ENCODE results near the gene PLEKHA4.

Gene PLEKHA4

GRCh38 chr19:48812094-48812929 lies 56.1 kb downstream of the PLEKHA4 start:
- DNase-seq (ENCODE audit: low read depth, low spot score), result no peak
- H3K9me3 ChIP-seq (ENCODE audit: control insufficient read depth, insufficient read depth, low read length), result no peaks in the 10 kb centered on the region
- H3K4me3 ChIP-seq (ENCODE audit: low read length), result no peak overlapping the region; the same call in 1 of the 2 replicates
- WGBS (ENCODE audit: insufficient coverage, insufficient read length), result no CpG with 5 or more reads among the region's 39 CpGs
- no peaks in the 10 kb centered on the region for H3K36me3 ChIP-seq (ENCODE audit: control insufficient read depth, insufficient read depth, low read length)
- H3K4me1 ChIP-seq (ENCODE audit: control insufficient read depth, insufficient read depth, low read length), result peaks cover 5% of the 10 kb centered on the region; the same call in 1 of the 2 replicates
- H3K27ac ChIP-seq (ENCODE audit: low read length), result no peak overlapping the region
- peaks cover 2% of the 10 kb centered on the region; the same call in 1 of the 2 replicates for H3K27me3 ChIP-seq (ENCODE audit: control insufficient read depth, insufficient read depth, low read length)

GRCh38 chr19:48810151-48810550 lies 58.3 kb downstream of the PLEKHA4 start:
- peak overlapping the region; percentile 37; the same call in 1 of the 2 replicates for H3K4me3 ChIP-seq (ENCODE audit: low read length)
- no peaks in the 10 kb centered on the region for H3K36me3 ChIP-seq (ENCODE audit: control insufficient read depth, insufficient read depth, low read length)
- DNase-seq (ENCODE audit: low read depth, low spot score), result no peak
- no peak overlapping the region for H3K27ac ChIP-seq (ENCODE audit: low read length)
- H3K9me3 ChIP-seq (ENCODE audit: control insufficient read depth, insufficient read depth, low read length), result no peaks in the 10 kb centered on the region
- peaks cover 2% of the 10 kb centered on the region; the same call in 1 of the 2 replicates for H3K27me3 ChIP-seq (ENCODE audit: control insufficient read depth, insufficient read depth, low read length)
- H3K4me1 ChIP-seq (ENCODE audit: control insufficient read depth, insufficient read depth, low read length), result peaks cover 12% of the 10 kb centered on the region
- WGBS (ENCODE audit: insufficient coverage, insufficient read length), result no CpG with 5 or more reads among the region's 7 CpGs

GRCh38 chr19:48807590-48808308 lies 60.7 kb downstream of the PLEKHA4 start:
- WGBS (ENCODE audit: insufficient coverage, insufficient read length), result no CpG with 5 or more reads among the region's 13 CpGs
- H3K36me3 ChIP-seq (ENCODE audit: control insufficient read depth, insufficient read depth, low read length), result no peaks in the 10 kb centered on the region
- H3K9me3 ChIP-seq (ENCODE audit: control insufficient read depth, insufficient read depth, low read length), result no peaks in the 10 kb centered on the region
- H3K4me1 ChIP-seq (ENCODE audit: control insufficient read depth, insufficient read depth, low read length), result peaks cover 11% of the 10 kb centered on the region
- H3K27me3 ChIP-seq (ENCODE audit: control insufficient read depth, insufficient read depth, low read length), result peaks cover 2% of the 10 kb centered on the region; the same call in 1 of the 2 replicates
- no peak overlapping the region for H3K27ac ChIP-seq (ENCODE audit: low read length)
- DNase-seq (ENCODE audit: low read depth, low spot score), result no peak
- no peak overlapping the region for H3K4me3 ChIP-seq (ENCODE audit: low read length)

GRCh38 chr19:48806818-48807589 lies 61.4 kb downstream of the PLEKHA4 start:
- Histone ChIP-seq H3K27me3 (ENCODE audit: control insufficient read depth, insufficient read depth, low read length) (peaks cover 2% of the 10 kb centered on the region; the same call in 1 of the 2 replicates), H3K27ac (ENCODE audit: low read length) (no peak overlapping the region), H3K4me1 (ENCODE audit: control insufficient read depth, insufficient read depth, low read length) (peaks cover 11% of the 10 kb centered on the region), H3K36me3 (ENCODE audit: control insufficient read depth, insufficient read depth, low read length) (no peaks in the 10 kb centered on the region), H3K4me3 (ENCODE audit: low read length) (no peak overlapping the region), H3K9me3 (ENCODE audit: control insufficient read depth, insufficient read depth, low read length) (no peaks in the 10 kb centered on the region)
- DNase-seq (ENCODE audit: low read depth, low spot score), result no peak
- WGBS (ENCODE audit: insufficient coverage, insufficient read length), result no CpG with 5 or more reads among the region's 17 CpGs

GRCh38 chr19:48806518-48806817 lies 61.9 kb downstream of the PLEKHA4 start:
- peaks cover 2% of the 10 kb centered on the region; the same call in 1 of the 2 replicates for H3K27me3 ChIP-seq (ENCODE audit: control insufficient read depth, insufficient read depth, low read length)
- H3K36me3 ChIP-seq (ENCODE audit: control insufficient read depth, insufficient read depth, low read length), result no peaks in the 10 kb centered on the region
- no peak overlapping the region for H3K4me3 ChIP-seq (ENCODE audit: low read length)
- no CpG with 5 or more reads among the region's 5 CpGs for WGBS (ENCODE audit: insufficient coverage, insufficient read length)
- DNase-seq (ENCODE audit: low read depth, low spot score), result no peak
- H3K27ac ChIP-seq (ENCODE audit: low read length), result no peak overlapping the region
- peaks cover 11% of the 10 kb centered on the region for H3K4me1 ChIP-seq (ENCODE audit: control insufficient read depth, insufficient read depth, low read length)
- H3K9me3 ChIP-seq (ENCODE audit: control insufficient read depth, insufficient read depth, low read length), result no peaks in the 10 kb centered on the region

GRCh38 chr19:48805452-48805851 lies 63.0 kb downstream of the PLEKHA4 start:
- no peaks in the 10 kb centered on the region for H3K36me3 ChIP-seq (ENCODE audit: control insufficient read depth, insufficient read depth, low read length)
- H3K4me3 ChIP-seq (ENCODE audit: low read length), result no peak overlapping the region
- no CpG with 5 or more reads among the region's 15 CpGs for WGBS (ENCODE audit: insufficient coverage, insufficient read length)
- no peak for DNase-seq (ENCODE audit: low read depth, low spot score)
- no peaks in the 10 kb centered on the region for H3K9me3 ChIP-seq (ENCODE audit: control insufficient read depth, insufficient read depth, low read length)
- no peak overlapping the region for H3K27ac ChIP-seq (ENCODE audit: low read length)
- H3K27me3 ChIP-seq (ENCODE audit: control insufficient read depth, insufficient read depth, low read length), result peaks cover 2% of the 10 kb centered on the region; the same call in 1 of the 2 replicates
- peaks cover 11% of the 10 kb centered on the region for H3K4me1 ChIP-seq (ENCODE audit: control insufficient read depth, insufficient read depth, low read length)

GRCh38 chr19:48804496-48804895 lies 63.9 kb downstream of the PLEKHA4 start:
- no CpG with 5 or more reads among the region's 8 CpGs for WGBS (ENCODE audit: insufficient coverage, insufficient read length)
- DNase-seq (ENCODE audit: low read depth, low spot score), result no peak

GRCh38 chr19:48802623-48803022 lies 65.8 kb downstream of the PLEKHA4 start:
- Histone ChIP-seq H3K27ac (ENCODE audit: low read length) (no peak overlapping the region), H3K36me3 (ENCODE audit: control insufficient read depth, insufficient read depth, low read length) (no peaks in the 10 kb centered on the region), H3K27me3 (ENCODE audit: control insufficient read depth, insufficient read depth, low read length) (no peaks in the 10 kb centered on the region), H3K4me1 (ENCODE audit: control insufficient read depth, insufficient read depth, low read length) (peaks cover 12% of the 10 kb centered on the region), H3K4me3 (ENCODE audit: low read length) (no peak overlapping the region), H3K9me3 (ENCODE audit: control insufficient read depth, insufficient read depth, low read length) (no peaks in the 10 kb centered on the region)
- DNase-seq (ENCODE audit: low read depth, low spot score), result no peak
- no CpG with 5 or more reads among the region's 2 CpGs for WGBS (ENCODE audit: insufficient coverage, insufficient read length)

More at GRCh38 chr19:48804496-48804895, 63.9 kb downstream of the PLEKHA4 start:
- Histone ChIP-seq H3K36me3 (ENCODE audit: control insufficient read depth, insufficient read depth, low read length) (no peaks in the 10 kb centered on the region), H3K9me3 (ENCODE audit: control insufficient read depth, insufficient read depth, low read length) (no peaks in the 10 kb centered on the region), H3K27ac (ENCODE audit: low read length) (no peak overlapping the region), H3K27me3 (ENCODE audit: control insufficient read depth, insufficient read depth, low read length) (no peaks in the 10 kb centered on the region), H3K4me3 (ENCODE audit: low read length) (no peak overlapping the region), H3K4me1 (ENCODE audit: control insufficient read depth, insufficient read depth, low read length) (peaks cover 11% of the 10 kb centered on the region)

GRCh38 chr19:48799358-48800300 lies 68.8 kb downstream of the PLEKHA4 start:
- no peak overlapping the region for H3K27ac ChIP-seq (ENCODE audit: low read length)
- DNase-seq (ENCODE audit: low read depth, low spot score), result no peak
- no CpG with 5 or more reads among the region's 44 CpGs for WGBS (ENCODE audit: insufficient coverage, insufficient read length)
- H3K4me1 ChIP-seq (ENCODE audit: control insufficient read depth, insufficient read depth, low read length), result peaks cover 5% of the 10 kb centered on the region
- H3K4me3 ChIP-seq (ENCODE audit: low read length), result no peak overlapping the region
- no peaks in the 10 kb centered on the region for H3K9me3 ChIP-seq (ENCODE audit: control insufficient read depth, insufficient read depth, low read length)
- H3K27me3 ChIP-seq (ENCODE audit: control insufficient read depth, insufficient read depth, low read length), result no peaks in the 10 kb centered on the region
- H3K36me3 ChIP-seq (ENCODE audit: control insufficient read depth, insufficient read depth, low read length), result 0 out of 2 replicates have a peak, but pooled peaks cover 3% of the 10 kb centered on the region
